Upper lobe of left lung (tissue), 4 donors: ENCODE data around the gene MXI1.

Source experiments
- POLR2A ChIP-seq, 4 donors: fragments of 450-650 bp; IDR thresholded peaks; one replicate each; pipeline ENCODE4 v1.5.1; 2016 to 2017; ENCODE audit warnings: antibody characterized with exemption in 4 of 4, mild to moderate bottlenecking in 2 of 4
- POLR2AphosphoS5 ChIP-seq, 2 donors: sonication (generic); formaldehyde crosslinking; IDR thresholded peaks; one replicate each; pipeline ENCODE4 v1.5.1; 2017; ENCODE audit warnings: antibody characterized with exemption in 2 of 2
- TF ChIP-seq, protein P1 (sequence below), 6 experiments: fragments of 450-650 bp in 4 of 6; fragments of 200-600 bp in 2 of 6; sonication (generic) in 2 of 6; IDR thresholded peaks; one replicate each; pipeline ENCODE4 v1.5.1; 2016 to 2019; ENCODE audit warnings: antibody characterized with exemption in 6 of 6

GRCh38 chr10:110241407-110241806, 34.0 kb downstream of the MXI1 start:
- TF ChIP-seq, protein P1, sequence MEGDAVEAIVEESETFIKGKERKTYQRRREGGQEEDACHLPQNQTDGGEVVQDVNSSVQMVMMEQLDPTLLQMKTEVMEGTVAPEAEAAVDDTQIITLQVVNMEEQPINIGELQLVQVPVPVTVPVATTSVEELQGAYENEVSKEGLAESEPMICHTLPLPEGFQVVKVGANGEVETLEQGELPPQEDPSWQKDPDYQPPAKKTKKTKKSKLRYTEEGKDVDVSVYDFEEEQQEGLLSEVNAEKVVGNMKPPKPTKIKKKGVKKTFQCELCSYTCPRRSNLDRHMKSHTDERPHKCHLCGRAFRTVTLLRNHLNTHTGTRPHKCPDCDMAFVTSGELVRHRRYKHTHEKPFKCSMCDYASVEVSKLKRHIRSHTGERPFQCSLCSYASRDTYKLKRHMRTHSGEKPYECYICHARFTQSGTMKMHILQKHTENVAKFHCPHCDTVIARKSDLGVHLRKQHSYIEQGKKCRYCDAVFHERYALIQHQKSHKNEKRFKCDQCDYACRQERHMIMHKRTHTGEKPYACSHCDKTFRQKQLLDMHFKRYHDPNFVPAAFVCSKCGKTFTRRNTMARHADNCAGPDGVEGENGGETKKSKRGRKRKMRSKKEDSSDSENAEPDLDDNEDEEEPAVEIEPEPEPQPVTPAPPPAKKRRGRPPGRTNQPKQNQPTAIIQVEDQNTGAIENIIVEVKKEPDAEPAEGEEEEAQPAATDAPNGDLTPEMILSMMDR (IDR thresholded peaks at IDR 0.05): no peak
- no peak for TF ChIP-seq POLR2AphosphoS5 (IDR thresholded peaks at IDR 0.05)
- TF ChIP-seq POLR2A (IDR thresholded peaks at IDR 0.05): no peak
